HepG2 (cell line): ENCODE measurements around the gene OTOG. TPM values are rescaled to one million over a fixed set of nuclear protein-coding genes. Genes with fewer than 3 reads are reported as not detected.

Experiments used
- ATAC-seq: fragments of 200-7000 bp; cut with Tn5 transposase; 3 replicates; pipeline ENCODE4 v1.9.1; 2020; ENCODE audit warnings: mild to moderate bottlenecking, moderate library complexity
- BruUV-seq: library from RNA; stranded (reverse); fragments of 400-500 nt; replicated peaks from 2 replicates; lab custom pipeline; 2021; lab: Mats Ljungman, UMichigan
- CTCF ChIA-PET: fragments of 300-600 bp; formaldehyde crosslinking; extraction: SDS; loops from one replicate; lab custom pipeline; 2021; ENCODE audit warnings: low total read pairs, inconsistent platforms, low intra/inter-chr PET ratio; lab: Yijun Ruan, JAX
- POLR2A ChIA-PET: fragments of 350-600 bp; sonication (Branson Sonifier 250); formaldehyde crosslinking; loops from one replicate; lab custom pipeline; 2020; ENCODE audit warnings: antibody characterized with exemption, inconsistent platforms; lab: Yijun Ruan, JAX
- DNase-seq: peaks from one replicate; pipeline ENCODE4 v3.0.0-alpha.2; 2015; ENCODE audit warnings: low spot score
- FAIRE-seq: peaks from 3 replicates; lab custom pipeline; 2011; peaks lifted over from hg19 to GRCh38; lab: Jason Lieb, UNC
- H2AFZ ChIP-seq: one replicate; pipeline ENCODE4 v1.6.1; 2011; ENCODE audit warnings: low read length, inconsistent platforms
- H3K27ac ChIP-seq: fragments of 300-600 bp; 3 replicates; pipeline ENCODE4 v1.8.0; 2011; ENCODE audit warnings: mixed run types, mild to moderate bottlenecking, mixed read lengths, low read length, inconsistent platforms; ENCODE audit not compliant: insufficient read depth; ENCODE audit errors: extremely low read length
- H3K27me3 ChIP-seq, 2 experiments: fragments of 200-600 bp in 1 of 2; 2 replicates in 1 of 2; 3 replicates in 1 of 2; pipeline versions ENCODE4 v1.6.0 to v1.8.0; 2011; ENCODE audit warnings: low read length in 2 of 2, mild to moderate bottlenecking in 2 of 2, moderate library complexity in 2 of 2, inconsistent platforms in 1 of 2; ENCODE audit not compliant: insufficient read depth in 2 of 2, control insufficient read depth in 1 of 2
- H3K36me3 ChIP-seq, 2 experiments: fragments of 200-600 bp in 1 of 2; replicated peaks in 1 of 2; 2 replicates in 1 of 2; 3 replicates in 1 of 2; pipeline versions ENCODE4 v1.5.1 to v1.8.0; 2011; ENCODE audit warnings: low read length in 2 of 2, inconsistent platforms in 1 of 2; ENCODE audit not compliant: insufficient read depth in 2 of 2, control insufficient read depth in 1 of 2
- H3K4me1 ChIP-seq: 2 replicates; pipeline ENCODE4 v1.5.1; 2012; ENCODE audit warnings: low read length, inconsistent platforms; ENCODE audit not compliant: insufficient read depth
- H3K4me2 ChIP-seq: 2 replicates; pipeline ENCODE4 v1.6.0; 2011; ENCODE audit warnings: low read depth, low read length, inconsistent platforms
- H3K4me3 ChIP-seq, 3 experiments: fragments of 200-600 bp in 1 of 3; sonication (generic), shearing (Covaris generic) in 1 of 3; replicated peaks in 1 of 3; 2 replicates each; pipeline ENCODE4 v1.5.1; 2011 to 2016; ENCODE audit warnings: low read length in 3 of 3, inconsistent platforms in 2 of 3, low read depth in 2 of 3, mild to moderate bottlenecking in 2 of 3, control low read depth in 1 of 3, mixed read lengths in 1 of 3; ENCODE audit not compliant: insufficient read depth in 1 of 3
- H3K79me2 ChIP-seq: one replicate; pipeline ENCODE4 v1.6.1; 2011; ENCODE audit warnings: low read length, inconsistent platforms; ENCODE audit not compliant: insufficient read depth
- H3K9ac ChIP-seq: 2 replicates; pipeline ENCODE4 v1.6.0; 2011; ENCODE audit warnings: mild to moderate bottlenecking, low read depth, low read length, inconsistent platforms; ENCODE audit not compliant: insufficient read depth
- H3K9me3 ChIP-seq: 2 replicates; pipeline ENCODE4 v1.5.1; 2012; ENCODE audit warnings: mild to moderate bottlenecking, low read length
- H4K20me1 ChIP-seq: 2 replicates; pipeline ENCODE4 v1.6.0; 2011; ENCODE audit warnings: inconsistent platforms, mild to moderate bottlenecking, low read length, moderate library complexity; ENCODE audit not compliant: insufficient read depth
- AKNA ChIP-seq: sonication (generic); formaldehyde crosslinking; IDR thresholded peaks from 2 replicates; pipeline ENCODE4 v1.4.0; 2020; ENCODE audit warnings: missing genetic modification reagents, borderline replicate concordance
- FOXP1 ChIP-seq, 2 experiments: fragments of 450-650 bp in 1 of 2; IDR thresholded peaks; 2 replicates each; pipeline ENCODE4 v1.6.1; 2017 to 2018; ENCODE audit warnings: antibody characterized with exemption in 1 of 2
- GABPA ChIP-seq, 2 experiments: IDR thresholded peaks; 2 replicates each; pipeline ENCODE4 v1.6.1; 2011 to 2016; ENCODE audit warnings: low read depth in 2 of 2, low read length in 1 of 2, missing biosample characterization in 1 of 2, missing genetic modification characterization in 1 of 2
- PCBP2 ChIP-seq: fragments of 200-400 bp; formaldehyde crosslinking; optimal IDR thresholded peaks from 2 replicates; pipeline ENCODE3; 2018; ENCODE audit warnings: low read length, low read depth; ENCODE audit not compliant: poor library complexity, severe bottlenecking
- POLR2AphosphoS2 ChIP-seq: IDR thresholded peaks from 2 replicates; pipeline ENCODE4 v1.6.1; 2011; ENCODE audit warnings: low read depth, low read length, improper control_type of control experiment
- RCOR2 ChIP-seq: IDR thresholded peaks from 2 replicates; pipeline ENCODE4 v1.6.1; 2016; ENCODE audit warnings: missing biosample characterization, missing genetic modification reagents
- SNAPC5 ChIP-seq: sonication (generic); formaldehyde crosslinking; IDR thresholded peaks from 2 replicates; pipeline ENCODE4 v1.8.1; 2023; ENCODE audit warnings: mild to moderate bottlenecking, missing genetic modification reagents, borderline replicate concordance
- TCF12 ChIP-seq, 2 experiments: fragments of 450-650 bp in 1 of 2; sonication (generic) in 1 of 2; formaldehyde crosslinking in 1 of 2; IDR thresholded peaks; 2 replicates each; pipeline versions ENCODE4 v1.6.1 to v1.8.0; 2017 to 2022; ENCODE audit warnings: antibody characterized with exemption in 1 of 2, mild to moderate bottlenecking in 1 of 2, missing genetic modification reagents in 1 of 2, moderate library complexity in 1 of 2
- ZNF17 ChIP-seq: sonication (generic); formaldehyde crosslinking; IDR thresholded peaks from 2 replicates; pipeline ENCODE4 v1.5.0; 2020; ENCODE audit warnings: mild to moderate bottlenecking, missing genetic modification reagents
- ZNF224 ChIP-seq: sonication (generic); formaldehyde crosslinking; IDR thresholded peaks from 2 replicates; pipeline ENCODE4 v1.5.0; 2020; ENCODE audit warnings: mild to moderate bottlenecking, missing genetic modification reagents
- ZNF44 ChIP-seq: sonication (generic); formaldehyde crosslinking; IDR thresholded peaks from 2 replicates; pipeline ENCODE4 v1.5.1; 2020; ENCODE audit warnings: mild to moderate bottlenecking, missing genetic modification reagents
- ZNF777 ChIP-seq: sonication (generic); formaldehyde crosslinking; IDR thresholded peaks from 2 replicates; pipeline ENCODE4 v1.4.0; 2020; ENCODE audit warnings: missing genetic modification reagents
- ZSCAN9 ChIP-seq: IDR thresholded peaks from 2 replicates; pipeline ENCODE4 v1.6.1; 2016; ENCODE audit warnings: borderline replicate concordance
- WGBS: methylation state at CpG from one replicate; pipeline ENCODE4 v1.1.6; 2017; ENCODE audit warnings: low lambda C conversion rate; 5-methylcytosine and 5-hydroxymethylcytosine counted together
- in situ Hi-C: cut with HindIII; loops from 2 replicates; pipeline ENCODE4 v1.10.0; 2017; ENCODE audit warnings: low pct_unique_long_range_greater_than_20kb; ENCODE audit not compliant: extremely low pct_ligation_motif_present
- intact Hi-C: fragments of 100-400 bp; cut with micrococcal nuclease; formaldehyde crosslinking; loops from one replicate; pipeline ENCODE4 v1.10.0; 2022; ENCODE audit not compliant: unreplicated experiment
- polyA plus RNA-seq, 8 experiments: library from polyadenylated mRNA; depleted of rRNA in 3 of 8; stranded (reverse) in 7 of 8; unstranded in 1 of 8; fragments of >200 nt; fragmentation: Illumina TruSeq in 4 of 8; extraction: Trizol in 4 of 8; gene quantifications; 2 replicates each; pipeline versions ENCODE4 v1.2.1 to v1.2.3, GENCODE V29; 2011 to 2016; ENCODE audit warnings: low read depth in 4 of 8, missing spikeins in 1 of 8, mixed read lengths in 1 of 8; ENCODE audit not compliant: insufficient read depth in 1 of 8
- total RNA-seq, 5 experiments: library from RNA; depleted of rRNA; stranded (reverse); fragments of >200 nt; fragmentation: Illumina TruSeq; extraction: Trizol; gene quantifications; 2 replicates each; pipeline ENCODE4 v1.2.3, GENCODE V29; 2016; ENCODE audit warnings: low read depth in 1 of 5
- TF ChIP-seq, protein P1 (sequence below), 2 experiments: sonication (generic) in 1 of 2; formaldehyde crosslinking in 1 of 2; IDR thresholded peaks; 2 replicates each; pipeline versions ENCODE4 v1.4.0 to v1.6.1; 2018 to 2020; ENCODE audit warnings: missing genetic modification reagents in 2 of 2, borderline replicate concordance in 1 of 2, low read depth in 1 of 2, mild to moderate bottlenecking in 1 of 2, missing biosample characterization in 1 of 2
- TF ChIP-seq, protein P2 (sequence below): sonication (generic); formaldehyde crosslinking; IDR thresholded peaks from 2 replicates; pipeline ENCODE4 v1.8.0; 2022; ENCODE audit warnings: missing genetic modification reagents, mild to moderate bottlenecking, borderline replicate concordance

OTOG gene
- total and polyA plus RNA-seq, 2 of the 13 experiments (the other 11 are each of a cell fraction or from before 2014, with no cell fraction given), result not detected

DNA sequence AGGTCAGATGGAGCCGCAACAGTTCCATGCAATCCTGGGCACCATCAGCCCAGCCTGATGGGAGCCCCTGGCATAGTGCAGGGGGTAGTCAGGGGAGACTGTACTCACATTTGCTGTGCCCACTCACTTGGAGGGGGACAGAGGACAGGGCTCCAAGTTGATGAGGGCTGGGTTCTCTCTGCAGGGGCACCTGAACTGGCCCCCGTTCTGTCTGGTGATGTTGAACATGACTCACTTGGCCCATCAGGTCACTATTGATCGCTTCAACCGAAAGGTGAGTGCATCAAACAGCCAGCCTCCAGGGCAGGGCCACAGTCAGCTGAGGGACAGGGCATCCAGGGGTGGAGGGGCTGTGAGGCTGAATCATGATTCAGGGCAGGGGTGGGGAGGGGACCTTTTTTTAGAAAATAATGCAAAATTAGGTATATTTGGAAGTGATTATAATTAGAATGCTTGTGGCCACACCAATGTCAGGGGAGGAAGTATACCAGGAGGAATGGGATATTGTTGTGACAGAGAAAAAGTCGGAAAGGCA, 66.4 kb downstream of the OTOG start:
- ChIA-PET CTCF (no interaction called here), POLR2A (no interaction called here)
- Histone ChIP-seq H3K4me2 (no peak overlapping the region), H3K36me3 (no peaks in the 10 kb centered on the region), H3K4me3 (no peak overlapping the region), H4K20me1 (no peaks in the 10 kb centered on the region), H3K9me3 (no peaks in the 10 kb centered on the region), H2AFZ (no peak overlapping the region), H3K9ac (no peak overlapping the region), H3K27ac (no peak overlapping the region), H3K27me3 (peaks cover 6 to 39% of the 10 kb centered on the region in 2 experiments; a peak in 4 of 5 replicates), H3K79me2 (no peaks in the 10 kb centered on the region), H3K4me1 (no peaks in the 10 kb centered on the region)
- intact Hi-C loops (no loop called here), in situ Hi-C loops (no loop called here)
- ATAC-seq, result no peak
- TF ChIP-seq SNAPC5 (CRISPR knock-in tag) (no peak), ZNF224 (CRISPR knock-in tag) (no peak), RCOR2 (CRISPR knock-in tag) (no peak), ZNF17 (CRISPR knock-in tag) (no peak), FOXP1 (IDR thresholded peaks at IDR 0.05) (no peak), FOXP1 (CRISPR knock-in tag; IDR thresholded peaks at IDR 0.05) (no peak), ZNF777 (no peak), PCBP2 (no peak), ZNF44 (CRISPR knock-in tag) (no peak), TCF12 (IDR thresholded peaks at IDR 0.05) (no peak), TCF12 (CRISPR knock-in tag; IDR thresholded peaks at IDR 0.05) (no peak), AKNA (CRISPR knock-in tag) (no peak), POLR2AphosphoS2 (no peak), GABPA (IDR thresholded peaks at IDR 0.05; ENCODE audit: low read depth, low read length) (no peak), GABPA (CRISPR knock-in tag; IDR thresholded peaks at IDR 0.05; ENCODE audit: low read depth) (no peak), ZSCAN9 (CRISPR knock-in tag) (no peak)
- TF ChIP-seq, protein P1, sequence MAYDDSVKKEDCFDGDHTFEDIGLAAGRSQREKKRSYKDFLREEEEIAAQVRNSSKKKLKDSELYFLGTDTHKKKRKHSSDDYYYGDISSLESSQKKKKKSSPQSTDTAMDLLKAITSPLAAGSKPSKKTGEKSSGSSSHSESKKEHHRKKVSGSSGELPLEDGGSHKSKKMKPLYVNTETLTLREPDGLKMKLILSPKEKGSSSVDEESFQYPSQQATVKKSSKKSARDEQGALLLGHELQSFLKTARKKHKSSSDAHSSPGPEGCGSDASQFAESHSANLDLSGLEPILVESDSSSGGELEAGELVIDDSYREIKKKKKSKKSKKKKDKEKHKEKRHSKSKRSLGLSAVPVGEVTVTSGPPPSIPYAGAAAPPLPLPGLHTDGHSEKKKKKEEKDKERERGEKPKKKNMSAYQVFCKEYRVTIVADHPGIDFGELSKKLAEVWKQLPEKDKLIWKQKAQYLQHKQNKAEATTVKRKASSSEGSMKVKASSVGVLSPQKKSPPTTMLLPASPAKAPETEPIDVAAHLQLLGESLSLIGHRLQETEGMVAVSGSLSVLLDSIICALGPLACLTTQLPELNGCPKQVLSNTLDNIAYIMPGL (CRISPR knock-in tag; IDR thresholded peaks at IDR 0.05; ENCODE audit: borderline replicate concordance in 1 of 2, low read depth in 1 of 2), result no peak
- TF ChIP-seq, protein P2, sequence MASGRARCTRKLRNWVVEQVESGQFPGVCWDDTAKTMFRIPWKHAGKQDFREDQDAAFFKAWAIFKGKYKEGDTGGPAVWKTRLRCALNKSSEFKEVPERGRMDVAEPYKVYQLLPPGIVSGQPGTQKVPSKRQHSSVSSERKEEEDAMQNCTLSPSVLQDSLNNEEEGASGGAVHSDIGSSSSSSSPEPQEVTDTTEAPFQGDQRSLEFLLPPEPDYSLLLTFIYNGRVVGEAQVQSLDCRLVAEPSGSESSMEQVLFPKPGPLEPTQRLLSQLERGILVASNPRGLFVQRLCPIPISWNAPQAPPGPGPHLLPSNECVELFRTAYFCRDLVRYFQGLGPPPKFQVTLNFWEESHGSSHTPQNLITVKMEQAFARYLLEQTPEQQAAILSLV, result no peak
- no TSS peak for BruUV-seq
- DNase-seq, result no peak
- WGBS, result 11% methylated on average over 4 of the region's 5 CpGs
- no peak for FAIRE-seq
